HG03280 (cell line): ENCODE data around the gene FAM228A.

ENCODE experiments used
- ATAC-seq: cut with Tn5 transposase; IDR thresholded peaks from one replicate; pipeline ENCODE4 v1.9.1; 2021; ENCODE audit warnings: mild to moderate bottlenecking, moderate library complexity; ENCODE audit not compliant: unreplicated experiment

The FAM228A gene

DNA sequence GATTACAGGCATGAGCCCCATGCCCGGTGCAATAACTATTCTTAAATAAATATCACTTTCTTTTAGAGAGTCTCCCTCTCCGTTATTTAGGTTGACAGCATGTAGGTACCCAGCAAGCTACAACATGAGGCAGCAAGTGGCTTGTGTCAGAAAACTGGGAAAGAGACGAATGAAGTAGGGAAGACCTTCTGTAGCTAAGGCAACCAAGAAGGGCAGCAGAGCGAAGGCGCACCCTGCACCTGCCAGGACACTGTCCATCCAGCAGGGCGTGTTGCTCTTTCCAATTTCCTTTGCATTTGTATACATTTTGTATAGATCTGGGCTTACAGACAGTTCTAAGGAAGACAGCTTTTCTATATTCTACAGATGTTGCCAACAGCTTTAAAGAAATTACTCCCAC, 48.1 kb downstream of the FAM228A start:
- ATAC-seq: no peak

DNA sequence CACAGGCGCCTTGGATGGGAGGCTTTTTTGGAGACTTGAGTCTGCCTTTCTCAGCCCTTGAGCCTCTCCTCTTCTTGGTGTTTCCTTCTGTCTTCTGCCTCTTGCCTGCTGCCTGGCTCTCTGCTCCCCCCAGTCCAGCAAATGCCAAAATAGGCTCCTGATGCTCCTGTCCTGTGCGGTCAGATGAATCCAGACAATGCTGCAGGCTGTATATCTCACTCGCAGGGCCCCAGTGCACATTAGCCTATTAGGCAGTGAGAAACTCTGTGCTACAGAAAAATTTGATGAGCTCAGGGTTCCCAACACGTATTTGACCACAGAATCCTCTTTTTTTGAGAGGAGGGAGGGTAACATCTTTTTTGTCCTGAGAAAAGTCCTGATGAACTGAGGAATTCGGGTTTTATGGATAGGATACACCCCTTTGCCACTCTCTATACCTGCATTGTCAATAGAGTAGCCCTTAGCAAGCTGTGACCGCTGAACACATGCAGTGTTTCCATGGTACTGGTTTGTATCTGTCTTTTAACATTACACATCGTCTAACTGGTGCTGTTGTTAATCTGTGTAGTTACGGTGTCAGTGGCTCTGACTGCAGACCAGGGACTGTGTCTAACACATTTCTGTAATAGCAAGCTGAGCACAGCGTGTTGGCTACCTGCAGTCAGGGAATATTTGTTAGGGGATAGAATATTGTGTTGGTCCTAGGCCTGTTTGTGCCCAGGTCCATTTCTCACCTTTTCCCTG, 50.8 kb downstream of the FAM228A start:
- ATAC-seq: no peak

DNA sequence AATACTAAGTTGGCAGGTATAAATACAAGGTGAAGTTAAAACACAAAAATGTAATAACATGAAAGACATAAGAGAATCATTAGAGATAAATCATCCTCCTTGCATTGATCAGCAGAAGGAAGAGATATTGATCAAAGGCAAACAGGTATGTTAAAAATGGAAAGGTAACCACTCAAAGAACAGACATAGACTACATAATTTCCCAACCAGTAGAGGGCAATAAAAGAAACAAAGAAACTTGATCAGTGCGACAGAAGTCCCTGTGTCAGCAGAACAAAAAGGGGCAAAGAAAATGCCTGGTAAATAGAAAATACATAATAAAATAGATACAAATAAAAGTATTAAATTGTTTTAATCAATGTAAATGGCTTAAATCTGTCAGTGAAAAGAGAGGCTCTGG, 53.6 kb downstream of the FAM228A start:
- ATAC-seq: no peak

DNA sequence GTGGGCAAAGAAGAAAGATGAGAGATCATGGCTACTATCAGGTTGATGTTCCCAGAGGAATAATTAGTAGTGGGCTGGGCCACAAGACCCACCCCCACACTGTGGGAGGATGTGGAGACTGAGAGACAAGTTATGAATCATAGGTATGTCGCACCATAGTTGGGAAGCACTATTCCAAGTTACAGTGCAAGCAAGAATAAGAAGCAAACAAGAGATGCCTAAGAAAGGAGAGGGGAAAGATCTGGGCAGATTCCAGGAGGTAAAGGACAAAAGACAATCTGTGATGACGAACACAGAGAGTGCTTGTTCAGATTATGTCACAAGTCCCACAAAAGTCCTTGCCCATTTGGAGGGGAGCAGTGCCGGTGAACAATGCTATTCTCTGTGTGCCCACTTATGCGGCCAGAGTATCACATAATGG, 56.6 kb downstream of the FAM228A start:
- no peak for ATAC-seq

DNA sequence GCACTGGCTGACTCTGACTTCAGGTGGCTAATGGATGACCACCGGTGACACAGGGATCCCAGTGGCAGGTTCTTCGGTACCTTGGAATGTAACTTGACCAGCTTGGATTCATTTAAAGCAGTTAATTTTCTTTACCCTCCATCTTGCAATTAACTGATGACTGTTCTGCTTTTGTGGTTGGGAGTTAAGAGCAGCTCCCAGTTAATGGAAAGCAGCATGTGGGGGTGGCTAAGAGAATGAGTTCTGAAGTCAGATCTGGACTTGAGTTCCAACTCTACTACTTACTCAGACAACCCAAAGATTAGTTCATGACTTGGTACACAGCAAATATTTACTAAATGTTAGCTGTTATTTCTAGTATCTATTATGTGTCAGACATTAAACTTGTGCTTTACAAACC, 58.5 kb downstream of the FAM228A start:
- no peak for ATAC-seq

DNA sequence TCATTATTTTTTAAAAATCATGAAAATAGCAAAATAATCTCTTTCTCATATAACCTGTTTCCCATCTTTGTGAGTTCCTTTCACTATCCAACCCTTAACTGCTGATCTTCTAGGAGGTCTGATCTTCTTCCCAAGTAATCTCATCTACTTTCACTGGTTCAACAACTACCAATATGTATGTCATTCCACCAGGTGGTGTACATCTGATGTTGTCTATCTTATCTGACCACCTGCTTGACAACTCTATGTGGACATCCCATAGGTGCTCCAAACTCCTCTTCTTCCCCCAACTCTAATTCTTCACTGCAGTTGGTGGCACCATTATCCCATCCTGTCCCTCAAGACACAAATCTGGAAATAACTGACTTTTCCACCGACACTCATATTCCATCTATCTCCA, 62.5 kb downstream of the FAM228A start:
- no peak for ATAC-seq

DNA sequence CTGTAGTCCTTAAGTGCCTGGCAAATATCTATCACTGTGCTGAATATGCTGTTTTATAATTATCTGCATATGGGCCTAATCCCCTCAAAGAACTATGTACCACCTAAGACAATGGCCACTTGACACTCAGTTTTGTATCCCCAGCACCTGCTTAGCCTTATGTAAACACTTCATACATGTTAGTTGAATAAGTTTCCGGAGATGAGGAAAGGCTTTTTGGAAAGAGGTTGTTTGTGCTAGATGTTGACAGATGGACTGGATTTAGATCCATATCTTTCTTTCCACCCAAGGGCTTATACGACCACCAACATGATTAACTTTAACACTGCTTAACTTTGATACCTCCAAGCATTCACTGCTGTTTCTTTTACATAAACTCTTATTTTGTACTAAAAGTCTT, 63.3 kb downstream of the FAM228A start:
- ATAC-seq: no peak

DNA sequence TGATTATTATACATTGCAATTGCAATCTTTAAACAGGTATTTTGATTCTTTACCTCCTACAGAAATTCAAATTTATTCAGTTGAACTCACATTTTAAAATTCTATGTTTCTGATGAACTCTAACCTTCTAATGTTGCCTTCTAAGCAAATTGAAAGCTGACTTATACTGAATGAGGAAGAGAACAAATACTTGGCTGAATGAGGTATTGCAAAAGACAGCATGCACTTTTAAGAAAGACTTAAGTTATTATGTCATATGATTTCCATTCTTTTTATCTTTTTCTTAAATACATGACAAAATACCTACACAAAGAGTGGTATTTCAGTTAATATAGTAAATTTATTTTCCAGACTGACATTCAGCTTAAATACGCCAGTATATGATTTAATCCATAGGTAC, 64.7 kb downstream of the FAM228A start:
- ATAC-seq: no peak
